H1 (cell line): ENCODE results near the gene CRELD1. TPM values are rescaled to one million over a fixed set of nuclear protein-coding genes. Genes with fewer than 3 reads are reported as not detected.
A peak's percentile ranks its signal among the peaks of the same experiment; 100 is the strongest.

ENCODE experiments used
- ASH2L ChIP-seq: fragments of 200-600, 300-600 bp; sonication (generic); IDR thresholded peaks from one replicate; pipeline ENCODE4 v1.7.1; 2017; ENCODE audit warnings: low read length
- BCL11A ChIP-seq, 2 experiments: IDR thresholded peaks; one replicate each; pipeline ENCODE4 v1.6.1; 2011; ENCODE audit warnings: low read depth in 2 of 2, low read length in 2 of 2, mild to moderate bottlenecking in 2 of 2
- CHD2 ChIP-seq: IDR thresholded peaks from 2 replicates; pipeline ENCODE4 v1.6.1; 2012; ENCODE audit warnings: low read length, improper control_type of control experiment
- POLR2AphosphoS5 ChIP-seq: IDR thresholded peaks from 2 replicates; pipeline ENCODE4 v1.6.1; 2011; ENCODE audit warnings: low read depth, low read length
- RBBP5 ChIP-seq: IDR thresholded peaks from 2 replicates; pipeline ENCODE4 v1.7.1; 2012; ENCODE audit warnings: low read depth, mild to moderate bottlenecking, inconsistent platforms, low read length, moderate library complexity, borderline replicate concordance
- RXRA ChIP-seq: IDR thresholded peaks from 2 replicates; pipeline ENCODE4 v1.6.1; 2011; ENCODE audit warnings: low read depth, mild to moderate bottlenecking, low read length, moderate library complexity; ENCODE audit not compliant: insufficient read depth
- SP4 ChIP-seq: IDR thresholded peaks from 2 replicates; pipeline ENCODE4 v1.6.1; 2012; ENCODE audit warnings: low read length, inconsistent platforms
- TAF7 ChIP-seq: optimal IDR thresholded peaks from 2 replicates; pipeline ENCODE3; 2011; ENCODE audit warnings: low read depth, mild to moderate bottlenecking, inconsistent platforms, low read length, moderate library complexity, borderline replicate concordance
- TEAD4 ChIP-seq: IDR thresholded peaks from 2 replicates; pipeline ENCODE4 v1.6.1; 2012; ENCODE audit warnings: low read depth, low read length, inconsistent platforms, mixed read lengths
- polyA plus RNA-seq, 7 experiments: library from polyadenylated mRNA; depleted of rRNA in 3 of 7; stranded (reverse) in 5 of 7; unstranded in 2 of 7; fragments of >200 nt in 5 of 7; fragments of 200-250 nt in 2 of 7; gene quantifications; 1 replicate in 5 of 7; 2 replicates in 1 of 7; 4 replicates in 1 of 7; pipeline versions ENCODE4 v1.2.1 to v1.2.3, GENCODE V29; 2011 to 2013; ENCODE audit warnings: missing spikeins in 2 of 7, mixed read lengths in 2 of 7
- total RNA-seq: library from RNA; stranded (reverse); fragmentation: NEBNext Ultra II Directional; extraction: Animal tissue kit (Norgen Biotek cat#: 25700); gene quantifications from 2 replicates; pipeline ENCODE4 v1.2.1, GENCODE V29; 2021
- TF ChIP-seq, protein P1 (sequence below): fragments of 300-600 bp; sonication (generic); IDR thresholded peaks from 2 replicates; pipeline ENCODE4 v1.7.1; 2012; ENCODE audit warnings: low read length, moderate library complexity, mild to moderate bottlenecking, inconsistent platforms; ENCODE audit not compliant: insufficient replicate concordance

Gene CRELD1
- total and polyA plus RNA-seq, 2 of the 8 experiments (the other 6 are each of a cell fraction or from before 2014, with no cell fraction given), result 12.9 to 15.1 TPM

- TF ChIP-seq, protein P1, sequence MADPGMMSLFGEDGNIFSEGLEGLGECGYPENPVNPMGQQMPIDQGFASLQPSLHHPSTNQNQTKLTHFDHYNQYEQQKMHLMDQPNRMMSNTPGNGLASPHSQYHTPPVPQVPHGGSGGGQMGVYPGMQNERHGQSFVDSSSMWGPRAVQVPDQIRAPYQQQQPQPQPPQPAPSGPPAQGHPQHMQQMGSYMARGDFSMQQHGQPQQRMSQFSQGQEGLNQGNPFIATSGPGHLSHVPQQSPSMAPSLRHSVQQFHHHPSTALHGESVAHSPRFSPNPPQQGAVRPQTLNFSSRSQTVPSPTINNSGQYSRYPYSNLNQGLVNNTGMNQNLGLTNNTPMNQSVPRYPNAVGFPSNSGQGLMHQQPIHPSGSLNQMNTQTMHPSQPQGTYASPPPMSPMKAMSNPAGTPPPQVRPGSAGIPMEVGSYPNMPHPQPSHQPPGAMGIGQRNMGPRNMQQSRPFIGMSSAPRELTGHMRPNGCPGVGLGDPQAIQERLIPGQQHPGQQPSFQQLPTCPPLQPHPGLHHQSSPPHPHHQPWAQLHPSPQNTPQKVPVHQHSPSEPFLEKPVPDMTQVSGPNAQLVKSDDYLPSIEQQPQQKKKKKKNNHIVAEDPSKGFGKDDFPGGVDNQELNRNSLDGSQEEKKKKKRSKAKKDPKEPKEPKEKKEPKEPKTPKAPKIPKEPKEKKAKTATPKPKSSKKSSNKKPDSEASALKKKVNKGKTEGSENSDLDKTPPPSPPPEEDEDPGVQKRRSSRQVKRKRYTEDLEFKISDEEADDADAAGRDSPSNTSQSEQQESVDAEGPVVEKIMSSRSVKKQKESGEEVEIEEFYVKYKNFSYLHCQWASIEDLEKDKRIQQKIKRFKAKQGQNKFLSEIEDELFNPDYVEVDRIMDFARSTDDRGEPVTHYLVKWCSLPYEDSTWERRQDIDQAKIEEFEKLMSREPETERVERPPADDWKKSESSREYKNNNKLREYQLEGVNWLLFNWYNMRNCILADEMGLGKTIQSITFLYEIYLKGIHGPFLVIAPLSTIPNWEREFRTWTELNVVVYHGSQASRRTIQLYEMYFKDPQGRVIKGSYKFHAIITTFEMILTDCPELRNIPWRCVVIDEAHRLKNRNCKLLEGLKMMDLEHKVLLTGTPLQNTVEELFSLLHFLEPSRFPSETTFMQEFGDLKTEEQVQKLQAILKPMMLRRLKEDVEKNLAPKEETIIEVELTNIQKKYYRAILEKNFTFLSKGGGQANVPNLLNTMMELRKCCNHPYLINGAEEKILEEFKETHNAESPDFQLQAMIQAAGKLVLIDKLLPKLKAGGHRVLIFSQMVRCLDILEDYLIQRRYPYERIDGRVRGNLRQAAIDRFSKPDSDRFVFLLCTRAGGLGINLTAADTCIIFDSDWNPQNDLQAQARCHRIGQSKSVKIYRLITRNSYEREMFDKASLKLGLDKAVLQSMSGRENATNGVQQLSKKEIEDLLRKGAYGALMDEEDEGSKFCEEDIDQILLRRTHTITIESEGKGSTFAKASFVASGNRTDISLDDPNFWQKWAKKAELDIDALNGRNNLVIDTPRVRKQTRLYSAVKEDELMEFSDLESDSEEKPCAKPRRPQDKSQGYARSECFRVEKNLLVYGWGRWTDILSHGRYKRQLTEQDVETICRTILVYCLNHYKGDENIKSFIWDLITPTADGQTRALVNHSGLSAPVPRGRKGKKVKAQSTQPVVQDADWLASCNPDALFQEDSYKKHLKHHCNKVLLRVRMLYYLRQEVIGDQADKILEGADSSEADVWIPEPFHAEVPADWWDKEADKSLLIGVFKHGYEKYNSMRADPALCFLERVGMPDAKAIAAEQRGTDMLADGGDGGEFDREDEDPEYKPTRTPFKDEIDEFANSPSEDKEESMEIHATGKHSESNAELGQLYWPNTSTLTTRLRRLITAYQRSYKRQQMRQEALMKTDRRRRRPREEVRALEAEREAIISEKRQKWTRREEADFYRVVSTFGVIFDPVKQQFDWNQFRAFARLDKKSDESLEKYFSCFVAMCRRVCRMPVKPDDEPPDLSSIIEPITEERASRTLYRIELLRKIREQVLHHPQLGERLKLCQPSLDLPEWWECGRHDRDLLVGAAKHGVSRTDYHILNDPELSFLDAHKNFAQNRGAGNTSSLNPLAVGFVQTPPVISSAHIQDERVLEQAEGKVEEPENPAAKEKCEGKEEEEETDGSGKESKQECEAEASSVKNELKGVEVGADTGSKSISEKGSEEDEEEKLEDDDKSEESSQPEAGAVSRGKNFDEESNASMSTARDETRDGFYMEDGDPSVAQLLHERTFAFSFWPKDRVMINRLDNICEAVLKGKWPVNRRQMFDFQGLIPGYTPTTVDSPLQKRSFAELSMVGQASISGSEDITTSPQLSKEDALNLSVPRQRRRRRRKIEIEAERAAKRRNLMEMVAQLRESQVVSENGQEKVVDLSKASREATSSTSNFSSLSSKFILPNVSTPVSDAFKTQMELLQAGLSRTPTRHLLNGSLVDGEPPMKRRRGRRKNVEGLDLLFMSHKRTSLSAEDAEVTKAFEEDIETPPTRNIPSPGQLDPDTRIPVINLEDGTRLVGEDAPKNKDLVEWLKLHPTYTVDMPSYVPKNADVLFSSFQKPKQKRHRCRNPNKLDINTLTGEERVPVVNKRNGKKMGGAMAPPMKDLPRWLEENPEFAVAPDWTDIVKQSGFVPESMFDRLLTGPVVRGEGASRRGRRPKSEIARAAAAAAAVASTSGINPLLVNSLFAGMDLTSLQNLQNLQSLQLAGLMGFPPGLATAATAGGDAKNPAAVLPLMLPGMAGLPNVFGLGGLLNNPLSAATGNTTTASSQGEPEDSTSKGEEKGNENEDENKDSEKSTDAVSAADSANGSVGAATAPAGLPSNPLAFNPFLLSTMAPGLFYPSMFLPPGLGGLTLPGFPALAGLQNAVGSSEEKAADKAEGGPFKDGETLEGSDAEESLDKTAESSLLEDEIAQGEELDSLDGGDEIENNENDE, result no peak
- TF ChIP-seq TEAD4 (peak; percentile 66; the same call in 1 of the 2 replicates), POLR2AphosphoS5 (peak; percentile 37; the same call in 1 of the 2 replicates), TAF7 (peak; percentile 48), CHD2 (no peak), RBBP5 (peak; percentile 66; the same call in 1 of the 2 replicates), ASH2L (peak; percentile 39), BCL11A (IDR thresholded peaks at IDR 0.05; ENCODE audit: low read depth in 2 of 2, low read length in 2 of 2) (no peak), RXRA (no peak), SP4 (no peak)
Observed at GRCh38 chr3:9915254-9916141, 18.1 kb upstream of the CRELD1 start (continued).
